SK-N-MC (cell line): ENCODE data around the gene CHD9.

Source experiments
- EZH2 ChIP-seq: fragments of 200-600 bp; sonication (generic); IDR thresholded peaks from one replicate; pipeline ENCODE4 v1.6.1; 2017; ENCODE audit warnings: antibody characterized with exemption
- POLR2AphosphoS5 ChIP-seq: IDR thresholded peaks from 2 replicates; pipeline ENCODE4 v1.6.1; 2012; ENCODE audit warnings: mild to moderate bottlenecking, low read depth, low read length, borderline replicate concordance

GRCh38 chr16:53097190-53097589 lies 42.4 kb downstream of the CHD9 start:
- TF ChIP-seq EZH2 (no peak), POLR2AphosphoS5 (no peak)
